CD4-positive, alpha-beta T cell treated with Interleukin-6 for 4 hours (primary cell): ENCODE data around the gene ZNF45.
"Not testable (repeated sequence)": the region's sequence is repeated elsewhere in the genome, so short reads cannot be mapped to it uniquely, and the experiment has no call there.

Source experiments
- DNase-seq: peaks from one replicate; pipeline ENCODE4 v3.0.0-alpha.2; 2020; ENCODE audit warnings: mixed read lengths

Gene ZNF45

DNA sequence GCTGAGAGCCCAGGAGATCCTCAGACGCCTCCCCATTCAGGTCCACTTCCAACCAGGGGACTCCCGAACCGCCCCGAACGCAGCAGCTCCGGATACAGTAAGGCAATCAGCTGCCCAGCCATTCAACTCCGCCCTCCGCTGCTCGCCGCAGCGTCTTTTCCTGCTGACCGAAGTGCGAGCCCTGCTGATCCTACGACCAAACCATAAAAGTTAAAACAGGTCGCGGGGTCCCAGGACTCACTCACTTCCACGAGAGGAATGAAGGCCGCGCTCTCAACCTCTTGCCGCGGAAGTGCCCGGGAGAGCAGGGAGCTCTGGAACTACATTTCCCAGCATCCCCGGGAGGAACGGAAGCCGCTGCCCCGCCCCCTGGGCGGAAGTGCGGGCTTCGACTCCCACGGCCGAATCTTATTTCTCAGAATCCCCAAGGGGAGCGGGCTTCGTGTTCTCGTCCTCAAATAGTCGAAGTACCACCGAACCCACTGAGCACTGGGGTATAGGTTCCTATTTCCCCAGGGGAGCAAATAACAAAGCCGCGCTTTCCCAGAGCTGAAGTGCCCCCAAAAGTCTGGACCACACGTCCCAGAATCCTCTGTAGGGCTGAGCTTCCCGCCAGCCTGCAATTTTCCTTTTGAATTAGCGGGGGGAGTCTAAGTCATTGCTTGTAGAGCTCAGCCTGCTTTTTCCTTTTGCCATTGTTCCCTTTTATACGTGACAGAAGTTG is at the start of gene ZNF45:
Gene ZNF45 (minus strand): TSS at position 298 of the 724 bp plus-strand sequence. CDS start 13,097 bp downstream, outside the sequence.
- DNase-seq: peak; percentile 90

DNA sequence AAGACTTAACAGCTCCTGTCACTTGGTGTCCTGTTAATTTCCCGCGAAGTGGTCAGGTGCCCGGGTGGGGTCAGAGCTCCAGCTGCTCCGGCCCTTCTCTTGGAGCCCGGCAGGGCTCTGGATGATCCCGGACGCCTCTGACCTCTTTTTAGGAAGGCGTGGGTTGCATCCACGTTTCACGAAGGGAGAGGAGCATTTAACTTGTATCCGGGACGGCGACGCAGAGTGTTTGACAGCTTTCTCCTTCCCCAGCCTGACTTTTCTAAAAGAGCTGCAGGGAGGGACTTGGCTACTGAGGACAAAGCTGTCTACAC is 49.6 kb upstream of the ZNF45 start:
- peak; percentile 10 for DNase-seq

GRCh38 chr19:43983912-43984686 is 49.0 kb upstream of the ZNF45 start, which contains the start of gene ZNF155:
Gene ZNF155 (plus strand): TSS chr19:43984188. CDS start chr19:43988544, 4,356 bp downstream.
- peak; percentile 77 for DNase-seq

- DNase-seq: no peak
These were observed 48.4 kb upstream of the ZNF45 start for GRCh38 chr19:43983544-43983911.

DNA sequence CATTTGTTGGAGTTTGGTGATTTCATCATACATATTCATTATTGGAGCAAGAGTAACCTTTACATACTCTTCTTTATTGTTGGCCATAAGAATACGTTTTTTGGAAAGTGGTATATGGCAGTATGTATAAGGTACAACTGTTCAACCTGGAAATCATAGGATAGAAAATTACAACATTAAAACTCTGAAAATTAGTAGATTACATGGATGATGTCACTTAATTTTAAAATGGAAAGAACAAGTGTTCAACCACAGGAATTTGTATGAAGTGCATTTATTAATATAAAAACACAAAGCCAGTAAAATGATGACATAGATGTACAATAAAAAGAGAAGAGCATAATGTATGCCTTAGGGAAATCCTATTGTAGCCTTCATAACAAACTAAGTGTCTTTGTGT is 41.6 kb upstream of the ZNF45 start:
- DNase-seq: no peak

GRCh38 chr19:43966079-43966694 is 31.1 kb upstream of the ZNF45 start:
- DNase-seq: no peak

- DNase-seq: no peak
These were observed 25.3 kb upstream of the ZNF45 start for GRCh38 chr19:43960411-43960810.

DNA sequence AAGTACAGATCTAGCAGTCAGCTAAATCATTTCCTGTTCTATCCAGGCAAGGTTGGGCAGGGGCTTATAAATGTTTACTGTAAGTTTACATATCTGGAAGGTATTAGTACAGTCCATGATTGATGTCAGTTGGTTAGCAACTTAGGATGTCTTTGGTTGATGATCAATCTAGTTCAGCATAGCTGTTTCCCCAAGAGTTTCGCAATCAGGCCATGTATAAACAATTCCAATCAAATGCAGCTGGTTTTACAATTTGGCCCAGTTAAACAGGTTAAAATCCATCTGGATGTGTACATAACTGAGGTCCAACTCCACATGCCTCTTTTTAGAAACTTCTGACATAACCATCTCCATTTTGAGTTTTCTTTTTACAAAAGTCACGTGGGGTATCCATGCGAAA is 22.8 kb upstream of the ZNF45 start:
- no peak for DNase-seq

DNA sequence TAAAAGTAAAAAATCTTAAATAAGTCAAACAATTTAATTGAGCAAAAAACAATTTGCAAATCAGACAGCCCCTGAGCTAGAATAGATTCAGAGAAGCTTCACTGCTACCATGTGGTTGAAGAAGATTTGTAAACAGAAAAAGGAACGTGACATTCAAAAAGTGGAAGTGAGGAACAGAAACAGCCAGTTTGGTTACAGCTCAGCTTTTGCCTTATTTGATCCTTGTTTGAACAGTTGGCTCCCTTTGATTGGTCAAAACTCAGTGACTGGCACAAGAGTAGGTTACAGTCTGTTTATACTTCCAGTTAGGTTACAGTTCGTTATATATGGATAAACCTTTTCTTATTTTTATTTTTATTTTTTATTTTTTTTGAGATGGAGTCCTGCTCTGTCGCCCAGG is 21.7 kb upstream of the ZNF45 start:
- no peak for DNase-seq

DNA sequence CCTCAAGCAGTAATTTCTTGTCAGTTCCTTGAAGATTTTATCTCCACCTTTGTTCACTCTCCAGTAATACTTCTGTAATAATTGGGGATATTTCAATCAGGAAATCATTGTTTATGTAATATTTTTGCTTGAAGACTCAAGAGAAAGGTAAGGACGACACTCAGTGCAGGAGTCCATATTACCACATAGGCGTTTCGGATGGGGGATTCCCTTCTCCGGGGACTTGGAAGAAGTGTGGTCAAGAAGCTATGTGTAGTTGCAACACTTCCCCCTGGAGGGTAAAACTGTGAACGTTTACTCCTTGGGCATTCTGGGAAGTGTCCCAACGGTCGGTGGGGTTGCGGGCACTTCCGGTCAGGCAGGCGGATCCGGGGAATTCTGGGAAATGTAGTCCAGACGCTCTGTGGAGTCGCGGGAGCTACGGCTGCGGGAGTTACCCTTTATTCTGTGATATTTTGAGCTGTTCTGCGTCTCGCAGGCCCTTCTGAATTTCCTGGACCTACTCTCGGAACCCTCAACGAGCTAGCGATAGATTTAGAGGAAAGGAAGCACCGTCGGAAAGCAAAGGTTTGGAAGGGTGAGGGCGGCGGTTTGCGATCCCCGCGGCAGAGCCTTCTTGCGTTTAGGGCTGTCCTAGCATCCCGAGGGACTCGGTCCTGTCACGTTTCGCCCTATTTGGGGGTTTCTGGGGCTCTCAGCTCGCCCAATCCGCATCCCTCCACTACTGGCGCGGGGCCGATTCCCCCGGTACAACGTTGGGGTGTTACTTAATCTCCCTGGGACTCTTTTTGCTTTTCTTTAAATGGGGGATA is 16.0 kb upstream of the ZNF45 start, which contains the start of gene ZNF221:
Gene ZNF221 (plus strand): TSS at position 395 of the 812 bp plus-strand sequence. CDS start 11,499 bp downstream, outside the sequence.
- DNase-seq: peak; percentile 72

DNA sequence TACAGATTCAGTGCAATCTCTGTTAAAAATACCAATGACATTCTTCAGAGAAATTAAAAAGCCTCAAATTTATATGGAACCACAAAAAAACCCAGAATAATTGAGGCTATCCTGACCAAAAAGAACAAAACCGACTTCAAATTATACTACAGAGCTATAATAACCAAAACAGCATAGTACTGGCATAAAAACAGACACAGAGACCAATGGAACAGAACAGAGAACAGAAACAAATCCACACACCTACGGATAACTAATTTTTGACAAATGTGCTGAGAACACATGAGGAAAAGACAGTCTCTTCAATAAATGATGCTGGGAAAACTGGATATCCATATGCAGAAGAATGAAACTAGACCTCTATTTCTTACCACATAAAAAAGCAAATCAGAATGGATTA is 14.7 kb upstream of the ZNF45 start:
- not testable (repeated sequence) for DNase-seq

GRCh38 chr19:43947412-43947811 is 12.3 kb upstream of the ZNF45 start:
- DNase-seq: not testable (repeated sequence)

DNA sequence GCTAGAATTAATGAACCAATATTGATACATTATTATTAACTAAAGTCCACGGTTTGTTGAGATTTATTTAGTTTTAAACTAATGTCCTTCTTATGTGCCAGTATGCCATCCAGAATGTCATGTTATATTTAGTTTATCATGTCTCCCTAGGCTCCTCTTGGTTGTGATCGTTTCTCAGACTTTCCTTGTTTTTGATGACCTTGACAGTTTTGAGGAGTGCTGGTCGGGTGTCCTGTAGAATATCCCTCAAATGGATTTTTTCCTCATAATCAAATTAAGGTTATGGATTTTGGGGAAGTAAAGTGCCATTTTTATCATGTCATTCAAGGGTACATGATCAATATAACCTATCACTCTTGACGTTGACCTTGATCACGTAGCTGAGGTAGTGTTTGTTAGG is 6.1 kb upstream of the ZNF45 start:
- DNase-seq: no peak

DNA sequence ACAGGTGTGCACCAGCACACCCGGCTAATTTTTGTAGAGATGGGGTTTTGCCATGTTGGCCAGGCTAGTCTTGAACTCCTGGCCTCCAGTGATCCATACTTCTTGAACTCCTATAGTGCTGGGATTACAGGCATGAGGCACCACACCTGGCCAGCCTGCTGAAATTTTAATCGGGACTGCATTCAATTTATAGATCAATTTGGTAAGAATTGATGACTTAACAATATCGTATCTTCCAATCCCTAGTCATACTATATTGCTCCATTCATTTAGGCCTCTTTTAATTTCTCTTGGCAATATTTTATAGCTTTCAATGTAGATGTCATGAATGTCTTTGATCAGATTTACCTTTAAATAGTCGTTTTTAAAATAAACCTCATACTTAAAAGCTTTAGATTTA is 5.6 kb upstream of the ZNF45 start:
- no peak for DNase-seq

GRCh38 chr19:43939557-43940260 is 4.6 kb upstream of the ZNF45 start:
- no peak for DNase-seq

GRCh38 chr19:43936188-43936587 is 1.1 kb upstream of the ZNF45 start:
- no peak for DNase-seq

DNA sequence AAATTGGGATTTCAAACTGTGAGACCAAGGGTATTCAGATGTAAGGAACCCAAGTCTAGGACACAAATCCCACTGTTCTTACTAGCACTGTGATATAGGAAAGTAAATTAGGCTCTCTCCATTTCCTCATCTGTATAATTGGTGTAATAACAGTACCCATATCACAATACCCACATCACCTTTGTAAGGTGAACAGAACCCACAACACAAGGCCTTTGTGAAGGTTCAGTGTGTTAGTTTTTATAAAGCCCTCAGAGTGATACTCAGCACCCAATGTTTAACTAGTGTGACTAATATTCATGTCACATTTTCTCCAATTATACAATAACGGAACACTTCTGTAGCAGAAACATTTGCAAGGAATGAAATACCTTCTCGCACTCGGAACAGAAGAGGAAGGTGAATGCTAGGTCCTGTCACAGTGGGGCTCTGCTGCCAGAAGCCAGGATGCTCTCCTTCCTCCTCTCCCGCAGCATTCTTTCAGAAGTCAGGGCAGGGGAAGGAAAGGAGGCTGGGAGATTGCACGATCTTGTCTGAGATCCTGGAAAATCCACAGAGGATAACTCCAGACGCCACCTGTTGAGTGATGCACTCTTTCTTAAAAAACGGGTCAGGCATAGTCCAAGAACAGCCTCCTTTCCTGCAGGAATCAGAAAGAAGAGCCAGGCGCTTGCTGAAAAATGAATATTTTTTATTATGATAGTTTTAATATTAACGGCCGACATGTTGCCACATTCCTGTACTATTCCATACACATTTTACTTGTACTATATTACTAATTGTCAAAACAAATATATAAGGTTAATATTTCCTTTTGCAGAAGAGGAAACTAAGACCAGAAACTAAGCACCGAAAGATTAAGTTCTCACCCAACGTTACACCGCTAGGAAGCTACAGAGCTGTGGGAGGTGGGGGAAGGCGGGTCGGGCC is 762 bp downstream of the ZNF45 start:
- DNase-seq: no peak

DNA sequence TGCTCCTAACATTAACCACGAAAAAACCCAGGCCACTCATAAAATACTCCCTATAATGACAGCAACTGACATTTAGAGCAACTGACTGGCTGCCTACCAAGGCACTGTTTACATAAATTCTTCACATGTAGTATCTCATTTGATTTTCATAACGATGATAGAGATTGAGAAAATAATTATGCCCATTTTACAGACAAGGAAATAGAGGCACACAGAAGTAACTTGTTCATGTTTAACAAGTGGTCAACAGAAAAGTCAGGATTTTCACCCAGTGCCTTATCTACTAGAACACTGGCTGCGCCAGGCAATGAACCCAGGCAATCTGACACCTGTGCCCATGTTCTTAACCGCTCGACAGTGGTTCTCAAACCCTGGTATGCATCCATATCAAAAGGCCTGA is 6.3 kb downstream of the ZNF45 start:
- no peak for DNase-seq

DNA sequence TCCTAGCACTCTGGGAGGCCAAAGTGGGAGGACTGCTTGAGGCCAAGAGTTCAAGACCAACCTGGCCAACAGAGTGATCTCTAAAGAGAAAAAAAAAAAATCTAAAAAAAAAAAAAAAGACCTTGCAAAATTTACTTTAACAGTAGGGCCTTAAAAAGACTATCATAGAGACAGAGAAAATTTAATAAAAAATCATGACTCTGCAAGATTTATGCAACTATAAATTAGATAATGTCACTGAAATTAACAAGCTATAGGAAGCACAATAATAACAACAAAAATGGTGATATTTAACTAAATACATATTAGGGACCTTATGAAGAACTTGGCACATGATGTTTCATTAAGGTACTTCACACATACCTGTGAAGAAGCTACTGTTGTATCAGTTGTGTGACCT is 11.2 kb downstream of the ZNF45 start:
- DNase-seq: no peak

- DNase-seq: no peak
These were observed 21.0 kb downstream of the ZNF45 start for GRCh38 chr19:43914051-43914450.

GRCh38 chr19:43913383-43913782 is 21.7 kb downstream of the ZNF45 start:
- no peak for DNase-seq
